ENCODE data around the gene PAWR. TPM values are rescaled to one million over a fixed set of nuclear protein-coding genes. Genes with fewer than 3 reads are reported as not detected.

Gene PAWR
- total RNA-seq, 1 experiment from 2014 or later: 176 TPM

- Histone ChIP-seq H3K14ac (ENCODE audit: insufficient read depth, low read length) (no peak overlapping the region), H4K5ac (ENCODE audit: insufficient read length, low read depth, low read length) (no peak overlapping the region), H3K56ac (ENCODE audit: insufficient read length, low read depth, low read length) (no peak overlapping the region), H2BK15ac (ENCODE audit: low read depth, low read length) (no peak overlapping the region), H3K27me3 (ENCODE audit: insufficient read depth, low read length) (no peaks in the 10 kb centered on the region), H3K18ac (ENCODE audit: insufficient read length, low read depth, low read length) (no peak overlapping the region), H3K4ac (ENCODE audit: low read depth, low read length) (no peak overlapping the region), H2AFZ (ENCODE audit: low read length) (no peak overlapping the region), H2BK5ac (ENCODE audit: insufficient read length, low read length) (no peak overlapping the region), H3K4me1 (ENCODE audit: insufficient read depth, low read length) (no peaks in the 10 kb centered on the region; the same call in 1 of the 2 replicates), H4K91ac (ENCODE audit: insufficient read length, low read depth, low read length) (no peak overlapping the region), H2BK120ac (ENCODE audit: low read depth, low read length, poor library complexity, severe bottlenecking) (no peak overlapping the region), H4K20me1 (ENCODE audit: control insufficient read depth, insufficient read depth, insufficient read length) (no peaks in the 10 kb centered on the region), H3K79me1 (ENCODE audit: insufficient read depth, low read depth, low read length, poor library complexity, severe bottlenecking) (peaks cover 10% of the 10 kb centered on the region), H3T11ph (ENCODE audit: low read length) (no peak overlapping the region), H2BK20ac (ENCODE audit: low read depth, low read length, poor library complexity, severe bottlenecking) (no peak overlapping the region), H3K23me2 (ENCODE audit: insufficient read length, low read depth, low read length, poor library complexity, severe bottlenecking) (no peaks in the 10 kb centered on the region), H2AK5ac (ENCODE audit: insufficient read length, low read length) (no peak overlapping the region), H3K23ac (ENCODE audit: insufficient read length, low read depth, low read length) (no peak overlapping the region), H3K27ac (ENCODE audit: insufficient read length, low read depth, low read length) (no peak overlapping the region), H3K9ac (ENCODE audit: extremely low read depth, insufficient read length, low read length) (no peak overlapping the region), H3K9me3 (ENCODE audit: control insufficient read depth, low read depth, low read length) (no peaks in the 10 kb centered on the region), H4K8ac (replicated peaks; ENCODE audit: insufficient read length, low read depth, low read length) (no peak overlapping the region), H2BK12ac (ENCODE audit: insufficient read length, low read depth, low read length) (no peak overlapping the region), H3K79me2 (ENCODE audit: insufficient read depth, low read length) (peaks cover 21% of the 10 kb centered on the region), H3K4me2 (ENCODE audit: insufficient read depth, insufficient read length, low read length) (no peak overlapping the region)
- no peak for DNase-seq
- no CpG with 5 or more reads among the region's 2 CpGs for WGBS (ENCODE audit: extremely low coverage, insufficient read length, low lambda C conversion rate)
- Mint-ChIP-seq H3K27ac (no peak overlapping the region; a peak in 1 of 7 replicates), H3K4me3 (no peak overlapping the region), H3K27me3 (ENCODE audit: low read depth) (no peaks in the 10 kb centered on the region), H3K36me3 (ENCODE audit: insufficient read depth in 1 of 3, low read depth in 3 of 3) (peaks cover 23 to 45% (median 29%) of the 10 kb centered on the region in 3 experiments; a peak in 6 of 7 replicates), H3K9me3 (no peaks in the 10 kb centered on the region), H3K4me1 (peaks cover 17 to 22% of the 10 kb centered on the region in 2 experiments)
- TF ChIP-seq CTCF (conservative IDR thresholded peaks at IDR 0.05): no peak
Observed at GRCh38 chr12:79618848-79619404, 71.8 kb downstream of the PAWR start.
